Measurements from ENCODE around the gene ISOC1.

ISOC1 gene

GRCh38 chr5:129107637-129108036, 13.1 kb downstream of the ISOC1 start:
- TF ChIP-seq, protein P1, sequence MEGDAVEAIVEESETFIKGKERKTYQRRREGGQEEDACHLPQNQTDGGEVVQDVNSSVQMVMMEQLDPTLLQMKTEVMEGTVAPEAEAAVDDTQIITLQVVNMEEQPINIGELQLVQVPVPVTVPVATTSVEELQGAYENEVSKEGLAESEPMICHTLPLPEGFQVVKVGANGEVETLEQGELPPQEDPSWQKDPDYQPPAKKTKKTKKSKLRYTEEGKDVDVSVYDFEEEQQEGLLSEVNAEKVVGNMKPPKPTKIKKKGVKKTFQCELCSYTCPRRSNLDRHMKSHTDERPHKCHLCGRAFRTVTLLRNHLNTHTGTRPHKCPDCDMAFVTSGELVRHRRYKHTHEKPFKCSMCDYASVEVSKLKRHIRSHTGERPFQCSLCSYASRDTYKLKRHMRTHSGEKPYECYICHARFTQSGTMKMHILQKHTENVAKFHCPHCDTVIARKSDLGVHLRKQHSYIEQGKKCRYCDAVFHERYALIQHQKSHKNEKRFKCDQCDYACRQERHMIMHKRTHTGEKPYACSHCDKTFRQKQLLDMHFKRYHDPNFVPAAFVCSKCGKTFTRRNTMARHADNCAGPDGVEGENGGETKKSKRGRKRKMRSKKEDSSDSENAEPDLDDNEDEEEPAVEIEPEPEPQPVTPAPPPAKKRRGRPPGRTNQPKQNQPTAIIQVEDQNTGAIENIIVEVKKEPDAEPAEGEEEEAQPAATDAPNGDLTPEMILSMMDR (IDR thresholded peaks at IDR 0.05), result no peak

GRCh38 chr5:129110742-129111141, 16.2 kb downstream of the ISOC1 start:
- TF ChIP-seq, protein P1 (IDR thresholded peaks at IDR 0.05), result no peak

DNA sequence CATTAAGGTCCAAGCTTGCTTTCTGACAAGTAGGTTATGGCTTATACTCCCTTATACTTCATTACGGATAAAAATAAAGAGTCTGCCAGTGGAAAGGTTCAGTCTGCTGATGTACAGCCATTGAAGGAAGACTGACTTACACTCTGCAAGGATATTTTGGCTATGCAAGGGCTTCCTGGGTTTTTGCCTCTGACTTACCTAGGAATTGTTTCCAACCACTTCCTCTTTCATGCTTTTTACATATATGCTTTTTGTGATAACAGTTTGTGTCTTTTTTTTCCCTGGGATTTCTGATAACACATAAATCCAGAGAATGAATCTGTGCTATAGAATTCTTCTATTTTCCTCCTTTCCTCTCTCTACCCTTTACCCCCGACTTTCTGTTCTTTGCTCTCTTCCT, 16.8 kb downstream of the ISOC1 start:
- TF ChIP-seq, protein P1 (IDR thresholded peaks at IDR 0.05), result no peak

DNA sequence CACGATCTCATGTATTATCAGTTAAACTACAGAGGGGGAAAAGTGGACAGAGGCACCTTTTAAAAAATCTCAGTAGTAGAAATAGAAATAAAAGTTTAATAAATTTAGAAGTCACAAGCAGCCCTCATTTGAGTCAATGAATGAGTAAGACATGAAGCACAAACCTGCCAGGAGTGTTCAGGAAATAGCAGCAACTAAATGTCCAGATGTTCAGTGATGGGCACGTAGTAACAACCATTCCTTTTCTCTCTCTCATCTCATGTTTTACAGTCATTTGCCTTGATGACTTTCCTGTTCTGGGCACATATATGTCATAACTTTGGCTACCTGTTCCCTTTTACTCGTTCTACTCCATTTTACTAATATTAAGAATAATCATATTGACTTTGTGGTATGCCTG, 17.7 kb downstream of the ISOC1 start:
- TF ChIP-seq, protein P1 (IDR thresholded peaks at IDR 0.05), result no peak

DNA sequence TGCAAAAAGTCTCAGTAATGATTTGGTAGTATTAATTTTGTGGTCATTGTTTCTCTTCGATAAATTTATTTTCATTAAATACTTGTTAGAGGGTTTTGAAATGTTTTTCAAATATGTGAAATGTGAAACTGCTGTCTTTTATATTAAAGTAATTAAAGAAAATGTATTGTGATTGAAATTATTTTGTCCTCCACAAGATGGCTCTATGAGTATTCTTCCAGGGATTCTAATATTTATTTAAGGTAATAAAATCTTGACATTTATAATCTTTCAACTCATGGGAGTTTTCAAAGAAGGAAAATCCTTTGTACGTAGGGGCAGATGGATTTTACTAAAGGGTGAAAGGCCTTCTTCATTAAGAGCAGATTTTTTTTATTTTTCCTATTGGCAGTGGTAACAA, 19.3 kb downstream of the ISOC1 start:
- TF ChIP-seq, protein P1 (IDR thresholded peaks at IDR 0.05), result peak; percentile 54

- TF ChIP-seq, protein P1 (IDR thresholded peaks at IDR 0.05), result no peak
These were observed 20.1 kb downstream of the ISOC1 start for GRCh38 chr5:129114539-129115193.

- TF ChIP-seq, protein P1 (IDR thresholded peaks at IDR 0.05), result no peak
These were observed 21.1 kb downstream of the ISOC1 start for GRCh38 chr5:129115680-129116079.

GRCh38 chr5:129116797-129117196, 22.2 kb downstream of the ISOC1 start:
- TF ChIP-seq, protein P1 (IDR thresholded peaks at IDR 0.05), result no peak

Measured in LNCAP (cell line).